HG02623 (cell line): Measurements from ENCODE around the gene TSPAN18.

ENCODE experiments used
- ATAC-seq: cut with Tn5 transposase; IDR thresholded peaks from one replicate; pipeline ENCODE4 v1.9.1; 2021; ENCODE audit warnings: moderate library complexity; ENCODE audit not compliant: unreplicated experiment

The TSPAN18 gene

GRCh38 chr11:44755556-44756523, 29.1 kb downstream of the TSPAN18 start:
- no peak for ATAC-seq

DNA sequence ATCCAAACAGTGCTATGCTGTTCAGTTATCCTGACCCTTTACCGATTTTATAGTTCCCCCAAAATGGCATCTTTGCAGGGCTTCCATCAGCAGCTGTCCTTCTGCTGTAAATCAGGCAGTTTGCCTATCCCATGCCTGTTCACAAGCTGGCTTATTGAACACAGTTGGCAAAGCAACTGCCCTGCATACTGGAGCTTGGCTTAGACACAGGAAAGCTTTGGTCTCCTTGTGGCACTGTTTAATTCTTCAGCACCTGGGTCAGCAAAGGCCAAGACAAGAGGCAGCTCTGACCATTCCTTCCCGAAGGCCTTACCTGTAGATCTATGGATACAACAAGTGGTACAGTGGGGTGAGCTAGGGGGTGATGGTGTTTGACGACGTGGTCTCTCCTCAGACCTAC, 32.2 kb downstream of the TSPAN18 start:
- no peak for ATAC-seq

DNA sequence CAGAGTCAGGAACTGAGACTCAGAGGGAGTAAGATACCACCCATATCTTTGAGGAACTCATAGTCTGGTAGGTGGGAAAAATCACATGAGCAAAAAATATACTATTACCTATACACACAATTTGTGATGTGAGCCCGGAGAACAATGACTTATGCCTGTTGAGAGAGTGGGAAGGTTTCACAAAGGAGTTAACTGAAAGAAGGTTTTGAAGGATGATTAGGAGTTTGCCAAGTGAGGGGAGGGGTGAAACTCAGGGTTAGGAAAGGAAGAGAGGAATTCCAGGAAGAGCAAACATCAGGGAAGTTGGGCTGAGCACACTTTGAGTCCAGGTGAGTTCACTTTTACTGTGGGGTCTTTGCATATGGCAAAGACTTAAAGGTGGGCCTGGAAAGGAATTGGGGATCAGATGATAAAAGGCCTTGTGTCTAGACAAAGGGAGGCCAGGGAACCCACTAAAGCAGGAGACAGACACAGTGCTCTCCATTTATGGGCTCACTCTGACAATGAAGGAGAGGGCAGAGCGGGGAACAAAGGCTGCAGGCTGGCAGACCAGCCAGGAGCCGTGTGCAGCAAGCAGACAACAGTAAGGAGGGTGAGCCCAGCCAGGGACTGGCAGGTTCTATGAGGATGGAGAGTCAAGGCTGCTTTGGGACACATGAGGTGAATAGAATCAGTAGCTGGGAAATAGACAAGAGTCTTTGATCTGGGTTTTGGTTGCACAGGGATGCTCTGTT, 33.1 kb downstream of the TSPAN18 start:
- ATAC-seq = no peak

GRCh38 chr11:44760477-44760872, 33.7 kb downstream of the TSPAN18 start:
- ATAC-seq = no peak

DNA sequence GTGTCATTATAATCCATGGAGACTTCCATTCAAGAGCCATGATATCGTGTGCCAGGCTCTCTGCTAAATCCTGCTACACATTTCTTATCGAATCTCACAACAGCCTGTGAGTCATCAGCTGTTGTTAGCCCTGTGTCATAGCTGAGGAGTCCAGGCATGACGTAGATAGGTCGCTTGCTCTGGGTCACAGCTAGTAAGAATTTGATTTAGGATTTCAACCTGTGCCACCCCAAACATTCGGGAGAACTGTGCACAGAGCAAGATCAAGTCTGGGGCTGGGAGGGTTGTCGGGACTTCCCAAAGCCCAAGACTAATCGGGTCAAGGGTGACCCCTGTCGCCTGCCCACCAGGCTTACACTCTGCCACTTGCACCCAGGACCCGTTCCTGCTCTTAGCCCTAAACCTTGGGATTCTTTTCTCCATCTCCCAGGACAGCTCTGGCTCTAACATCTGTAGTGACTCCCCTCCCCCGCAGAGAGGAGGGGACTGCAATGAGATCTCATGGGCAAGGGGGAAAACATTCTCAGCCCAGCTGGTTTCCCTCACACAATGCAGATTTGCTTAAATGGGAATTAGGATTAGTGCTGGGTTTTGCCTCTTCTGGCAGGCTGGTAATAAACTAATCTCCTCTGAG, 34.3 kb downstream of the TSPAN18 start:
- ATAC-seq = no peak

DNA sequence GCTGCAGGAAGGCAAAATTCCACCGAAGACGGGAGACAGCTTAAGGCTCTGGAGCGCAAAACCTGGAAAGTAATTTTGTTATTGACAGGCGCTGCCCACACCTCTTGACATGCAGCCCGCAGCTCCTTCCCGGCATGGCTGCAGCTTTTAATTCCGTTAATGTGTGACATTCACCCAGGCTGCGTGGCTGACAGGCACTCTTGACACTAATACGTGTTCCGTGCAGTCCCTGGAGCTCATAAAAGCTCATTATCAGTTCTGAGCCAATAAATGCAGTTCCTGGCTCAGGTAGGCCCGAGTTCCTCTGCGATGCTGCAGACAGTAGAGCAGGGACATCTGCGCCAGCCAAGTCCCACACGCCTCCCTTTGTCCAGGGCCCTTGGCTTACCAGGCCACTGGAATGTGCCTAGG, 34.8 kb downstream of the TSPAN18 start:
- no peak for ATAC-seq

DNA sequence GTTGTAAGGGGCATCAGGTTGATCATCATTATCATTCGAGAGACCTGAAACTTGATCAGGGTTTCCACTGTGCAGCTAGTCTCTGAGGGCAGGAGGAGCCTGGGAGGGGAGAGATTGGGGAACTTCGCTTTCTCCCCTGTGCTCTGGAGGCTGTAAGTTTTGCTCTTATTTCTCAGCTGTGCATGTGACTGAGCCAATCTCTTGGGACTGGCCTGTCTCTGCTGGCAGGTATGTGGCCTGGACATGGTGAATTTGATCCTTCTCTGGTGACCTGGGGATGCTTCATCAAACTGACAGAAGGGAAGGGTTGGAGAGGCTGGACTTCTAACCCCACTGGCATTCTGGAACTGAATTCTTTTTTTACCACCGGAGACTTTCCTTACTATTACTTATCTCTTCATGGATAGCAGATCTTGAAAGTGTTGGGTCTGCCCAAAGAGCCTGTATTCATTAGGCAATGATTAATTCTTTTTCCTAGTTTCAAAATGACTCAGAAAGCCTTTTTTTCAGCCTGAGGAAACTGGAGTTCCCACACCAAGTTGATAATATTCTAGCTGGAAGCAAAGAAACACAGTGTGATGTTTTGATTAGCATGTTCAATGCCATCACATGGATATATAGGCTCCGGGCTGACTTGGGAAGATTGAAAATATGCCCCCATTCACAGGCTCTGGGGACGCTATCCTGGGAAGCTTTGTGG, 36.5 kb downstream of the TSPAN18 start:
- ATAC-seq = no peak

DNA sequence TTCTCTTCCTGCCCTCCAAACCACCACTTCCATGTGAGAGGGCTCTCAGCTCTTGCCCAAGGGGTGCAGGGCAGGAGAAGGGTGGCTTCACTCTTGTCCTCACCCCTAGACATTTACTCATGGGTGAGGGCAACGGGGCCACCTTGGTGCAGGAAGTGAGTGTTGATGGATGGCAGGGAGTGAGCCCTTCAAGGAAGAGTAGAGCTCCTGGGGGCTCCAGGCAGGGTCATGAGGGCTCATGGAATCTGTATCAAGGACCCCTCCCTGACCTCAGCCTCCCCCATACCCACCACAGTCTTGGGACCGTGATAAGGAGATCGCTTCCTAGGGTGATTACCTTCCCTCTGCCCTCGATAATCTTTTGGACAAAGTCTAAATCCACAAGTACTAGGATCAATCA, 37.8 kb downstream of the TSPAN18 start:
- no peak for ATAC-seq

GRCh38 chr11:44765026-44765595, 38.3 kb downstream of the TSPAN18 start:
- no peak for ATAC-seq

GRCh38 chr11:44765676-44766075, 38.9 kb downstream of the TSPAN18 start:
- ATAC-seq = no peak

DNA sequence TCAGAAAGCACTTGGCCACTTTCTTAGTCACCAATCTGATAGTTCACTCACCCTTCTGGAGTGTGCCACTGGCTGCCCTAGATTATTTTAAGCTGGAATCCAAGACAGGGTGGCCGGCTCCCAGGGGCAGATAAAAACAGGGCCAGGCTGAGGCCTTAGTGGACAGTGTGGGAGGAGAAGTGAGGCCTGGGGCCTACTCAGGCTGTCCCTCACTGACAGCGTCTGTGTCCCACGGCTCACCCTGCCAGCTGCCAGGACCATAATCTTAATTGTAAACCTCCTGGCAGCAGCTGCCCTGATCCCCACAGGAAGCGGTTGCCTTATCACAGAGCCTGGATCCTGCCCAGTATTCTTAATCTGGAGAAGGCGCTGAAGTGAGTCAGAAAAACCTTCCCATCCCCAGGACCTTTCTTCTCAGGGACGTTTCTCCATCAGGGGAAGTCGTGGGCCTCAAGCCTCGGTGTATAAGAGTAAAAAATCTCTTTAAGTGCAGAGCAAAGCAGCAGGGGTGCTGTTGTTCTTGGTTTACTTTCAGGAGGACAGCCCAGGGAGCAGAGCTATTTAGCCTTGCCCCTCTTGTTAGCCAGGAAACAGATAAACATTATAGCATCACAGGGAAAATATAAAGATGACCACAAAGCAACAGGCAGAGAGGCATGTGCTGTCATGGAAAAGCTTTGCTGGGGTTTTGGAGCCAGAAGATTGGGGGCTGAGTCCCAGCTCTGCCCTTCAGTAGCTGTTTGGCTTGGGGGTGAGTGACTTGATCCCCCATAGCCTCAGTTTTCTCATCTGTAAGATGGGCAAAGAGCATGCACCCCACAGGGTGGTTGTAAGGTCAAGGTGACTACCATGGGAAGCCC, 39.6 kb downstream of the TSPAN18 start:
- no peak for ATAC-seq

- ATAC-seq = no peak
These were observed 40.2 kb downstream of the TSPAN18 start for GRCh38 chr11:44766972-44767278.

DNA sequence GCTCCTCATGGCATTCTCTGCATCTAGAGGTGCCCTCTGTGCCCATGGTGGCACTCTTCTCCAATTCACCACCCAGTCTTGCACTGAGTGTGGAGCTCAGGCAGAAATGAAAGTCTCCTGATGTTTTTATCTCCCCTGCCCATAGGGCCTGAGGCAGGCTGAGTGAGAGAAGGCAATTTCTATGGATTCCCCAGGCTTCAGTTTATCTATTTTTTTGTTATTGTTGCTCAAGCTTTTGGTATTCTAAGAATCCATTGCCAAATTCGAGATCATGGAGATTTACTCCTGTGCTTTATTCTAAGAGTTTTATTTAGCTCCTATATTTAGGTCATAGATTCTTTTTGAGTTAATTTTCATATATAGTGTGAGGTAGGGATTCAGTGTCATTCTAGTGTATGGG, 40.7 kb downstream of the TSPAN18 start:
- ATAC-seq = no peak

GRCh38 chr11:44770401-44770800, 43.6 kb downstream of the TSPAN18 start:
- no peak for ATAC-seq

DNA sequence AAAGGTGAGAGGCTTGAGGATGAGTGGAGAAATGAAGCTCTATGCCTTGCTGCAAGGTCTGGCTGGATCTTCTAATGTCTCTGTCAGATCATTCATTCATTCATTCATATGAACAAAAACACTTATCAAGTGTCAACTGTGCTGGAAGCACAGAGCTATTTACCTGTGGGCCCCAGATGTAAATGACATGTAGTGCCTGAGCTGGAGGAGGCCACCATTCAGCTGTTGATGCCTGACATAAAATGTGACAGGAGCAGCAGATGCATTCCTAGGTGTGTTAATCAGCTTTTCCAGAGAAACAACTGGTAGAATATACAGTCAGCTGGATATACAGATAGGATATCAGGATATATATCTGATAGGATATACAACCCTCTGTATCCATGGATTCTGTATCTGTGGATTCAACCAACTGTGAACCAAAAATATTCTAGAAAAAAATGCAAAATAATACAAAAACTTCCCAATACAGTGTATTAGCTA, 44.5 kb downstream of the TSPAN18 start:
- no peak for ATAC-seq

- no peak for ATAC-seq
These were observed 45.1 kb downstream of the TSPAN18 start for GRCh38 chr11:44771841-44772240.

DNA sequence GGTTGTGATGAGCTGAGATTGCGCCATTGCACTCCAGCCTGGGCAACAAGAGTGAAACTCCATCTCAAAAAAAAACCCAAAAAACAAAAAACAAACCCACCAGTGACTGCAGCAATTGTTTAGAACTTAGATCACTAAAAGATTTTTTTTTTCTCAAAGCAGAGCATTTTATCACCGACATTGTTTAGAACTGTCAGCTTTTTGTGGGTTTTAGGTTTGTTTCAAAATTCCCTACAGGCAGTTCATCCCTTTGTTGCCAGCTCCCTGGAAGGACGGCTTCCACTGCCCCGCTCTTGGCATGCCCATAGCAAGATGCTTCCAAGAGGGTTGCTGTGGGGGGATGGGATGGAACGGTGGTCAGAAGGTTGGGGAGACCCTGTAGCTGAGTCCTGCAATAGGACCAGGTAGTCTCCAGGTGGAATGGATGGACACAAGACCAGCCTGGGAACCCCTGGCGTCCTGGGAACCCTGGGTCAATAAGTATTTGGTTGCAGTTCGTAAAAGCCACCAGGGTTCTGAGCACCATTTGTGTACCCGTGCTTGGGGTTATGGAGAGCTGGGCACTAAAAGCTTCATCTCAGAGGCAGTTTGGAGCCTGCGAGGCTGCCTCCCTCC, 46.7 kb downstream of the TSPAN18 start:
- ATAC-seq = no peak

DNA sequence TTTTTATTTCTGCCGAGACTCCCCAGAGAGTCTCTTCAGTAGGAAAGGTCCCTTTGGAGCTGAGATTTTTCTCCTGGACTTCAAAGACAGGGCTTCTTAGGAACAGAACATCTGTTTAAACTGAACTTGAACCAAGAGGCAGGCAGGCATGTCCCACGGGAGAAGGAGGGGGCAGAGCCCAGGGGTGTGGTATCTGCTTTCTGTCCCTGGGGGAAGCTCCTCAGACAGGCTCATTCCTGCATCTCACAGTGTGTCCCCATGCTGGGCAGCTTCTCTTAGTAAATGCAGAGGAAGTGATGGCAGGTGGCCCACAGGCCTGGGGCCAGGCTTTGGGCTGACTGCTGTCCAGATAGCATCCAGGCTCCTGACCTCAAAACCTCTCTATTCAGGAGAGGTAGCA, 47.3 kb downstream of the TSPAN18 start:
- ATAC-seq = no peak

GRCh38 chr11:44774731-44775130, 48.0 kb downstream of the TSPAN18 start:
- no peak for ATAC-seq
